Activated CD4-positive, CD25-positive, alpha-beta regulatory T cell treated with anti-CD3 and anti-CD28 coated beads, Interleukin-2, amount 50 U/mL, for 72 hours (primary cell): ENCODE results near the gene GSK3B.
"Not testable (repeated sequence)": the region's sequence is repeated elsewhere in the genome, so short reads cannot be mapped to it uniquely, and the experiment has no call there.

Source experiments
- DNase-seq: peaks from one replicate; pipeline ENCODE4 v3.0.0; 2021

The GSK3B gene

DNA sequence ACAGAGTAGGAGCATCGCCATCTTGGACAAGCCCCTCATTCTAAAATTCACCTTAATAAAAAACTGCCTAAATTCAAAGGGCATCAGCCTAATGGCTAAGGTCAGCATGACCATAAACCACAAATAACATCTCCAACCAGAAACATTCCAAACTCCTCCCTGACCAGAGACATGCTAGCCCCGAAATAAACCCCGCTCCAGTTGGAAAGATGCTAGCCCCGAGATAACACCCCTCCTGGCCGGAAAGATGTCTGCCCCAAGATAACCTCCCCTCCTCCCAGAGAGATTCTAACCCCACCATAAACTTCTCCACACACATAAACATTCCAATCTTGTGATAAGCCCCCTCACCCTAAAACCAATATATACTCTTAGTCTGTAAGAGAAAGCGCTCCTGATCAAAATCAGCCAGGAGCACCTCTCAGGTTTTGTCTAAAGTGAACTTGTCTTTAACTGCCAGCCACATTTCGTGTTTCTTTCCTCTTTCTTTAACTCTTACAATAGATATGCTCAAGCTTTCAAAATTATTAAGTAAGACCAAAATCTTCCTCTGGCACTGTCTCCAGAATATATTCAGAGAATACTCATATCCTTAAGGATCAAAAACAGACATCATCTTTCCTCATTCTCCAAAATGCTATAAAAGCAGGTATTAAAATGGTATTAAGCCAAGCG lies 104.1 kb downstream of the GSK3B start:
- no peak for DNase-seq

- DNase-seq: not testable (repeated sequence)
Observed at GRCh38 chr3:119986812-119987211, 107.4 kb downstream of the GSK3B start.

- no peak for DNase-seq
Observed at GRCh38 chr3:119981386-119981785, 112.9 kb downstream of the GSK3B start.

DNA sequence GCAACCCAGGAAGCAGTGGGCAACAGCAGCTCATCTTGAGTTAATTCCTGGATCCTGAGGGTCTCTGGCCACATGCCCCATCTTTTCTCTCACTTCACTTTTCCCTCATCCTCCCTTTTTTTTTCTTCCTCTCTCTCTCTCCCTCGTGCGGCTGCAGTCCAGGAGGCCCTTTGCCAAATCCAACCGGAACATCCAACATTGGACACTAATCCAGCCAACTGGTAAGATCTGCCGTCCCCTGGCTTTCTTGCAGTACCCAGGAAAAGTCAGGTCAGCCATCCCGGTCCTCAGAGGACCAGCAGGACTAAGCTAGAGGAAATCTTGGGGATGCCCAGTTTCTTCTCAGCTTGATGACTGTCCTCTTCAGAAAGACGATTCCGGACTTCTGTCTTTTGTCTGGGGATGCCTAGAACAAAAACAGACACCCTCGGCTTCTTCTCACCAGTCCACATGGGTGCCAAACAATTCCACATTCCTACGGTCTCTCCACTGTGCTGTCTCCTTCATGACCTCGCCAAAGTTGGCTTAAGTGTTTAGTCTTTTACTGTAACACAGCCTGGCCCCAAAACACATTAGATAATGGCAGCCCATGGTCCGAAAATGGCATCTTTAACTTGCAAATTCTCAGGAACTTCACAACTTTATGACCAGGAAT lies 115.6 kb downstream of the GSK3B start:
- no peak for DNase-seq

DNA sequence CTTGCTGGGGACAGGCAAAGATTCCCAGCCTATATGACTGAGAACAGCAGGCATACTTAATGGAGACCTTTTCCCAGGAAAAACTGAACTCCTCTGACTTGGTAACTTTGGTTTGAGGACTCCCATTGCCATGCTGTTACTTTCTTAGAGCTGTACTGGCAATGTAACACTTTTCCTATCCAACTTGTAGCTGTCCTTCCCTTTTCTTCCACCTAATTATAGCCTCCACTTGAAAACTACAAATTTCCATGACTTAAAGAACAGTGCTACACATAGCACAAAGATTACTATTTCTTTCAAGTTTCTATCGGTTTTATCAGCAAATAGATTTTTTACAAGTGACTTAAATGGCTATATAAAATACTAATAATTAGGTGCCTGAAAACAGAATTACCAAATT lies 116.9 kb downstream of the GSK3B start:
- DNase-seq: no peak

GRCh38 chr3:119976214-119976613 lies 118.0 kb downstream of the GSK3B start:
- DNase-seq: no peak

- DNase-seq: no peak
Observed at GRCh38 chr3:119974656-119975055, 119.6 kb downstream of the GSK3B start.

DNA sequence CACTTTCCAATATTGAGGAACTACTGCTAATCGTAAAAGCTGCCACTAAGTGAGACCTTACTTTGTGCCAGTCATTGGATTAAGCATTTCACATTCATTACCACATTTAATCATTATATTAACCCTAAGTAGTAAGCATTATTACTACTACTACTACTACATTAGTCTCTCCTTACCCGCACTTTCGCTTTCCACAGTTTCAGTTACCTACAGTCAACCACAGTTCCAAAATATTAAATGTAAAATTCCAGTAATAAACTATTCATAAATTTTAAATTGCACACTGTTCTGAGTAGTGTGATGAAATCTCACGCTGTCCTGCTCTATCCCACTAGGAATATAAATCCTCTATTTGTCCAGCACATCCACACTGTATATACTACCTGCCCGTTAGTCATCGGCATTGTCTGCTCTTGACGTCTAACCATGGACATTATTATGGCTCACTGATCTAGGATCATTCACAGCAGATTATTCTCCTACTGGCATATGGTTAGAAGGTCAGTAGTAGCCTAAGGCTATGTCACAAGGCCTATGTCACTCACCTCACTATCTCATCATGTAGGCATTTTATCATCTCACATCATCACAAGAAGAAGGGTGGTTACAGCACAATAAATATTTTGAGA lies 121.1 kb downstream of the GSK3B start:
- no peak for DNase-seq

- DNase-seq: no peak
Observed at GRCh38 chr3:119969759-119970158, 124.5 kb downstream of the GSK3B start.

GRCh38 chr3:119967353-119968006 lies 126.8 kb downstream of the GSK3B start:
- no peak for DNase-seq

GRCh38 chr3:119965692-119966091 lies 128.6 kb downstream of the GSK3B start:
- no peak for DNase-seq

- DNase-seq: no peak
Observed at GRCh38 chr3:119964294-119964693, 130.0 kb downstream of the GSK3B start.

- no peak for DNase-seq
Observed at GRCh38 chr3:119955972-119956371, 138.3 kb downstream of the GSK3B start.

DNA sequence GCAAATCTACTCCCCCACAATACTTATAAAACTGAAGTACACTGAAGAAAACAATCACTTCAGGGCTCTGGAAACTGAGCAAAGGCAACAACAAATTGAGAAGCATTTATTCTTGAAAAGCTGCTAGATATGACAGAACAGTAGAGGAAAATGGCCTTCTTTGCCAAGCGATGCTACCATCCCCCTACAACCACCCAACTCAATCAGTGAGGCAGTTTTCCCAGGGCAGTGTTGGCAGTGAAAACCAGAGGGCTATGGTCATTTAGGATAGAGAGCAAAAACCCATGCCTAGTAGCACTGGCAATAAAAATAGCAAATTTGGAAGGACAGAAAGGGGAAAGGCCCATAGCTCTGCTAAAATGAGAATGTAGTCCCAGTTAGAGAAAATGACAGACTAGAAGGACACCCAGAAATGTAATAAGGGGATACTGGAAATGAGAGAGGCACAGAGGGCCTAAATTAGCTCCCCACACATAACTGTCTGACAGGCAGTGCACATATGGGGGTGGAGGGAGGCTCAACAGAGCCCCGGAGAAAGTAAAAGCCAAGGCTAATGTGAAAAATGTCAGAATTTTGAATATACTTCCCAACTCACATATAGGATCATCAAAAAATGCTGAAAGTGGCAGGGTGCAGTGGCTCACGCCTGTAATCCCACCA lies 143.5 kb downstream of the GSK3B start:
- DNase-seq: no peak

GRCh38 chr3:119945291-119945690 lies 149.0 kb downstream of the GSK3B start:
- DNase-seq: no peak

GRCh38 chr3:119944091-119944490 lies 150.2 kb downstream of the GSK3B start:
- no peak for DNase-seq

DNA sequence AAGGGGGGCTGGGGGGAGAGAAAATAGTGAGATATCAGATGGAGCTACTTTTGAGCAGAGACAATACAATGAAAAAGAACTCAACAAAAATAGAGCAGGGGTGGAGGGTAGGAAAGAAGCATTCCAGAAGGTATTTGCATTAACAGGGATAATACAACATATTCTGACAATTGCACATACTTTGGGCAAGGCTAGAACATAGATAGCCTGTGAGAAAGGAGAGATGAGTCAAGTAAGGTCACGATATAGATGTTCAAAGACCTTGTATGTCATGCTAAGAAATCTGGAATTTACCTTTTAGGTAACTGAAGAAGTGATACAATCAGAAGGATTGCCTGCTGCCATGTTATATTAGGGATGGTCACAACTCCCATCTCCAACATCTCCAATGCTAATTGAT lies 155.2 kb downstream of the GSK3B start:
- no peak for DNase-seq

- DNase-seq: no peak
Observed at GRCh38 chr3:119937229-119937628, 157.0 kb downstream of the GSK3B start.

DNA sequence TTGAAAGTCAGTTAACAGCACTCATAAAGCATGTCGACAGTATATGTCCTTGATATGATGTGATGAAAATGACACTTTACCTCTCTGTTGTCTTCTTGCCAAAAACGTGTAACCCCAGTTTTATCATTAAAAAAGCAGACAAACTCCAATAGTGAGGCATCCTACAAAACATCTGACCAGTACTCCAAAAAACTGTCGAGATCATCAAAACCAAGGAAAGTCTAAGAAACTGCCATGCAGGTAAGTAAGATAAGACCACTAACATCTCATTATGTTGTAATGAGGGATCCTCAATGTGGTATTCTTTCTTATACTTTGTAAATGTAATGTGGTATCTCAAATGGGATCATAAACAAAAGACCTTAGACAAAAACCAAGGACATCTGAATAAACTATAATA lies 160.0 kb downstream of the GSK3B start:
- DNase-seq: no peak

DNA sequence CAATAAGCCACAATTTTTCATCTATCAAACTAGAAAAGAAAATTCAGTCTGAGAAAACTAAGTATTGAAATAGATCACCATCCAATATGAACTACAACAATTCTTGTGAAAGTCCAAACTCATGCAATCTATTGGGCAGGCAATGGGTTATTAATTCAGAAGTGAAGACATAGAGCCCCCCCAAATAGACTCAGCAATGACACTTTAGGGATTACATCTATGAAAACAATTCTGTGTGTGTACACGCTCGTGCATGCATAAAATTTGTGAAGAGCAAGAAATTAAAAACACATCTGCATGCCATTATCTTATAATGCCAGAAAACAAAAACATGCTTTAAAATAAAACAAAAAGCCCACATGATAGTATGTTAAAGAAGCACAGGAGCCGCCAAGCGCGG lies 161.0 kb downstream of the GSK3B start:
- no peak for DNase-seq

GRCh38 chr3:119930286-119930685 lies 164.0 kb downstream of the GSK3B start:
- DNase-seq: no peak

DNA sequence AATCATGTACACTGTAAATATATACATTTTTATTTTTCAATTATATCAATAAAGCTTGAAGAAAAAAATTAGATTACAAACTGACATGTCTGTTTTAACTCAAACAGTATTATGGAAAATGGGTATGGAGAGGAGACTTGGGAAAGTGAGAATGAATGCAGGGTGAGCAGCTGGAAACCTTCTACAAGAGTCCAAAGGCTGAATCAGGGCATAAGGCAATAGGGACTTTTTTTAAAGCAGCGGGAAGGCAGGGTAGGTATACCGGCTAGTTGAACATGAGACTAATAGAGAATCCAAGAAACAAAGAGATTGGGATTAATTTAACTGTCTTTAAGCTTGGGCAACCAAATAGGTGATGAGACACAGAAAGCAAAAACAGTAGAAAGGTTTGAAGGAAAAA lies 167.1 kb downstream of the GSK3B start:
- no peak for DNase-seq
